HepG2 (cell line): ENCODE results near the gene GALNTL6. TPM values are rescaled to one million over a fixed set of nuclear protein-coding genes. Genes with fewer than 3 reads are reported as not detected.

ENCODE experiments used
- polyA plus RNA-seq, 8 experiments: library from polyadenylated mRNA; depleted of rRNA in 3 of 8; stranded (reverse) in 7 of 8; unstranded in 1 of 8; fragments of >200 nt; fragmentation: Illumina TruSeq in 4 of 8; extraction: Trizol in 4 of 8; gene quantifications; 2 replicates each; pipeline versions ENCODE4 v1.2.1 to v1.2.3, GENCODE V29; 2011 to 2016; ENCODE audit warnings: low read depth in 4 of 8, missing spikeins in 1 of 8, mixed read lengths in 1 of 8; ENCODE audit not compliant: insufficient read depth in 1 of 8
- total RNA-seq, 5 experiments: library from RNA; depleted of rRNA; stranded (reverse); fragments of >200 nt; fragmentation: Illumina TruSeq; extraction: Trizol; gene quantifications; 2 replicates each; pipeline ENCODE4 v1.2.3, GENCODE V29; 2016; ENCODE audit warnings: low read depth in 1 of 5
- TF ChIP-seq, protein P1 (sequence below): sonication (generic); formaldehyde crosslinking; IDR thresholded peaks from 2 replicates; pipeline ENCODE4 v1.4.0; 2020; ENCODE audit warnings: low read depth, mild to moderate bottlenecking, missing genetic modification reagents

The GALNTL6 gene
- total and polyA plus RNA-seq, 2 of the 13 experiments (the other 11 are each of a cell fraction or from before 2014, with no cell fraction given) = not detected

- TF ChIP-seq, protein P1, sequence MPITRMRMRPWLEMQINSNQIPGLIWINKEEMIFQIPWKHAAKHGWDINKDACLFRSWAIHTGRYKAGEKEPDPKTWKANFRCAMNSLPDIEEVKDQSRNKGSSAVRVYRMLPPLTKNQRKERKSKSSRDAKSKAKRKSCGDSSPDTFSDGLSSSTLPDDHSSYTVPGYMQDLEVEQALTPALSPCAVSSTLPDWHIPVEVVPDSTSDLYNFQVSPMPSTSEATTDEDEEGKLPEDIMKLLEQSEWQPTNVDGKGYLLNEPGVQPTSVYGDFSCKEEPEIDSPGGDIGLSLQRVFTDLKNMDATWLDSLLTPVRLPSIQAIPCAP (CRISPR knock-in tag) = no peak
Measured at GRCh38 chr4:173088144-173088543, 1274.9 kb downstream of the GALNTL6 start (continued).
